Measurements from ENCODE around the gene ATP10A. TPM values are rescaled to one million over a fixed set of nuclear protein-coding genes. Genes with fewer than 3 reads are reported as not detected.
A peak's percentile ranks its signal among the peaks of the same experiment; 100 is the strongest.

Gene ATP10A
- total and polyA plus RNA-seq, 2 donors from 2014 or later, result 4.0 to 6.8 TPM

DNA sequence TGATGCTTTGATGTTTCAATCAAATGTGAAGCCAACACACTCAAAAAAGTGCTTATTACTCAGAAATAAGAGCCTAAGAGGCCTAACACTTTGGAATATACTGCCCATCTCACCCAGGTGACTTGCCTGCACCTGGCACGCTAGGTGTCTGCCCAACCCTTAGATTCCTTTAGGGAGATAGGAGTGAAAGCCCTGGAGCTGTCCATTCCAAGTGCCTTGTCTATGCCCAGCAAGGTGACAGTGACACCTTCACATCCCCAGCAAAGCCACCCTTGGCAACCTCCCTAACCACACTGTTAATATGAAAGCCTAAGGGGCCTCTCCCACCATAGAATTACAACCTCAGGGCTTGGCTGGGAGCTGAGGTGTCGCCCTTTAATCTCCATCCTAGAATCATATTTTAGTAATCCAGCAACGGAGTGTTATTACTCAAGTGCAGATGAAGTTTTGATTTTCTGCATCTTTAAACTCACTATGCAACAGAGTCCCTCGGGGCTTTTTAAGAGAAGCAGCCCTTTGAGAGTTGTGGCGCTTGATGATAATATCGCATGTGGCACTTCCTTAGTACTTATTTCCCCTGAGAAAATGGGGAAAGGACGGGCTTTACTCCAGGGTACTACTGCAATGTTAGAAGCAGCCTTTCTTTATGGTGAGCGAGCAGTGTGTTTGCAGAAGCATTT, 24.8 kb downstream of the ATP10A start:
- FAIRE-seq, result no peak
- intact Hi-C loops (cut with DNase I), result no loop called here

DNA sequence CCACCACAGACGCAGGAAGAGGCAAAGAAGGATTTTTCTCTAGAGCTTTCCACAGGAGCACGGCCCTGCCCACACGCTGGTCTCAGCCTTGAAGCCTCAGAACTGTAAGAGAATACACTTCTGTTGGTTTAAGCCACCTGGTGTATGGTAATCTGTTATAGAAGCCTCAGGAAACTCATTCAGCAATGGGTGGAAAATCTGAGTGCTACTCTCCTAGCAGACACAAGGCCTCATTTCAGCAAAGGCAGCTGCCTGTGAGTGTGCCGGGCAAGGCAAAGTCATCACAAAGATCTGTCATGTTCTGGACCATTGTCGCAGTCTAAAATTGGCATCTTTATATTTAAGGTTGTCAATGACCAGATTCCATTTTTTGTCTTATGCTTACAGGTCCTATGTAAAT, 31.0 kb downstream of the ATP10A start:
- Histone ChIP-seq H3K4me3 (ENCODE audit: low read length in 3 of 3) (no peak overlapping the region), H3K9ac (ENCODE audit: low read length in 3 of 3) (no peak overlapping the region), H3K36me3 (ENCODE audit: control insufficient read depth in 2 of 3, insufficient read depth in 3 of 3, low read length in 3 of 3) (no peaks in the 10 kb centered on the region), H3K4me1 (ENCODE audit: control insufficient read depth in 2 of 3, insufficient read depth in 2 of 3, low read depth in 1 of 3, low read length in 3 of 3) (no peaks in the 10 kb centered on the region), H3K27me3 (ENCODE audit: control insufficient read depth, insufficient read depth, low read length) (no peaks in the 10 kb centered on the region), H3K27ac (ENCODE audit: low read depth in 2 of 2, low read length in 2 of 2) (no peak overlapping the region), H3K9me3 (ENCODE audit: control insufficient read depth in 2 of 3, insufficient read depth in 1 of 3, low read length in 3 of 3) (no peaks in the 10 kb centered on the region)
- intact Hi-C loops (cut with DNase I), result no loop called here
- TF ChIP-seq, protein P1, sequence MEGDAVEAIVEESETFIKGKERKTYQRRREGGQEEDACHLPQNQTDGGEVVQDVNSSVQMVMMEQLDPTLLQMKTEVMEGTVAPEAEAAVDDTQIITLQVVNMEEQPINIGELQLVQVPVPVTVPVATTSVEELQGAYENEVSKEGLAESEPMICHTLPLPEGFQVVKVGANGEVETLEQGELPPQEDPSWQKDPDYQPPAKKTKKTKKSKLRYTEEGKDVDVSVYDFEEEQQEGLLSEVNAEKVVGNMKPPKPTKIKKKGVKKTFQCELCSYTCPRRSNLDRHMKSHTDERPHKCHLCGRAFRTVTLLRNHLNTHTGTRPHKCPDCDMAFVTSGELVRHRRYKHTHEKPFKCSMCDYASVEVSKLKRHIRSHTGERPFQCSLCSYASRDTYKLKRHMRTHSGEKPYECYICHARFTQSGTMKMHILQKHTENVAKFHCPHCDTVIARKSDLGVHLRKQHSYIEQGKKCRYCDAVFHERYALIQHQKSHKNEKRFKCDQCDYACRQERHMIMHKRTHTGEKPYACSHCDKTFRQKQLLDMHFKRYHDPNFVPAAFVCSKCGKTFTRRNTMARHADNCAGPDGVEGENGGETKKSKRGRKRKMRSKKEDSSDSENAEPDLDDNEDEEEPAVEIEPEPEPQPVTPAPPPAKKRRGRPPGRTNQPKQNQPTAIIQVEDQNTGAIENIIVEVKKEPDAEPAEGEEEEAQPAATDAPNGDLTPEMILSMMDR (IDR thresholded peaks at IDR 0.05; ENCODE audit: borderline replicate concordance, extremely low read depth, insufficient read depth), result no peak
- FAIRE-seq (no peak), DNase-seq (no peak)

More for the DNA sequence above, 24.8 kb downstream of the ATP10A start:
- no peak overlapping the region for H3K4me3 ChIP-seq (ENCODE audit: low read length in 3 of 3)
- H3K27ac ChIP-seq (ENCODE audit: low read depth in 2 of 2, low read length in 2 of 2), result no peak overlapping the region
- H3K4me1 ChIP-seq (ENCODE audit: control insufficient read depth in 2 of 3, insufficient read depth in 2 of 3, low read depth in 1 of 3, low read length in 3 of 3), result no peaks in the 10 kb centered on the region
- no peak for DNase-seq
- H3K27me3 ChIP-seq (ENCODE audit: control insufficient read depth, insufficient read depth, low read length), result no peaks in the 10 kb centered on the region
- TF ChIP-seq, protein P1 (IDR thresholded peaks at IDR 0.05; ENCODE audit: borderline replicate concordance, extremely low read depth, insufficient read depth), result no peak
- no peaks in the 10 kb centered on the region for H3K36me3 ChIP-seq (ENCODE audit: control insufficient read depth in 2 of 3, insufficient read depth in 3 of 3, low read length in 3 of 3)
- H3K9ac ChIP-seq (ENCODE audit: low read length in 3 of 3), result no peak overlapping the region
- no peaks in the 10 kb centered on the region for H3K9me3 ChIP-seq (ENCODE audit: control insufficient read depth in 2 of 3, insufficient read depth in 1 of 3, low read length in 3 of 3)

DNA sequence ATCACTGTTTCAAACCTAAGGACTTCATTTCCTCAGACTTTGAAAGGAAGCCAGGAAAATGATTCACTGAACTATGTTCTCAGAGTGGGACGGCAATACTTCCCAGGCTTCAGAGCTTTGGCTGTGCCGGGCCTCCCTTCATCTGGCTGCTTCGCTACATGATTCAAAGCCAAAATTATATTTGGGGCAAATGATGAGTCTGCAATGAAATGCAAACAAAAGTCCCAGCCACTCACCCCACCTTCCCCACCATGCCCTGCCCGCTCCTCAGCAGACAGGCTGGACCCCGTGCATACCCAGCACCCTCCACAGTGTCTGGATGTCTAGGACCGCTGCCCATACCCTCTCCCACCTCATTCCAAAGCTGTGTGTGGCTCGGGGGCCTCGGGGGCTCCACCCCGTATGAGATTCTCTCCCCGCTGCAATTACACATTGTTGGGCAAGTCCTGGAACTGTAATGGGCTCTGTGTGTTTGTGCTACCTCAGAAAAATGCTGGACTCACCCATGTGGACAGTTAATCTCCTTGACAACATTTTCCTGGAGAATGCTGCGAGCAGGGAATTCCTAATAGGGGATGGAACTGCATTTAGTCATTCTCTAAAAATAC, 32.2 kb downstream of the ATP10A start:
- intact Hi-C loops (cut with DNase I), result no loop called here

More for the DNA sequence above, 32.2 kb downstream of the ATP10A start:
- Histone ChIP-seq H3K4me3 (ENCODE audit: low read length in 3 of 3) (no peak overlapping the region), H3K27me3 (ENCODE audit: control insufficient read depth, insufficient read depth, low read length) (no peaks in the 10 kb centered on the region), H3K9me3 (ENCODE audit: control insufficient read depth in 2 of 3, insufficient read depth in 1 of 3, low read length in 3 of 3) (no peaks in the 10 kb centered on the region), H3K36me3 (ENCODE audit: control insufficient read depth in 2 of 3, insufficient read depth in 3 of 3, low read length in 3 of 3) (no peaks in the 10 kb centered on the region), H3K27ac (ENCODE audit: low read depth in 2 of 2, low read length in 2 of 2) (peak overlapping the region in 1 of 2 donors; percentile 27), H3K9ac (ENCODE audit: low read length in 3 of 3) (no peak overlapping the region), H3K4me1 (ENCODE audit: control insufficient read depth in 2 of 3, insufficient read depth in 2 of 3, low read depth in 1 of 3, low read length in 3 of 3) (no peaks in the 10 kb centered on the region)
- DNase-seq (peak in 2 of 5 donors; percentile 30 to 69), FAIRE-seq (no peak)
- TF ChIP-seq, protein P1 (IDR thresholded peaks at IDR 0.05; ENCODE audit: borderline replicate concordance, extremely low read depth, insufficient read depth), result no peak
